HUES6 (cell line): Measurements from ENCODE around the gene AQP12A.

ENCODE experiments used
- H3K27ac ChIP-seq: 2 replicates; pipeline ENCODE4 v1.7.0; 2013; ENCODE audit warnings: low read depth, mild to moderate bottlenecking, low read length, inconsistent platforms
- H3K27me3 ChIP-seq: 2 replicates; pipeline ENCODE4 v1.6.1; 2013; ENCODE audit warnings: low read length; ENCODE audit not compliant: control insufficient read depth, insufficient read depth
- H3K36me3 ChIP-seq: 2 replicates; pipeline ENCODE4 v1.6.1; 2013; ENCODE audit warnings: low read length; ENCODE audit not compliant: control insufficient read depth, insufficient read depth
- H3K4me1 ChIP-seq: 2 replicates; pipeline ENCODE4 v1.6.1; 2013; ENCODE audit warnings: low read length; ENCODE audit not compliant: control insufficient read depth, insufficient read depth
- H3K4me3 ChIP-seq: 2 replicates; pipeline ENCODE4 v1.5.1; 2013; ENCODE audit warnings: low read depth, low read length
- H3K9ac ChIP-seq: one replicate; pipeline ENCODE4 v1.6.1; 2013; ENCODE audit warnings: mild to moderate bottlenecking, low read length
- H3K9me3 ChIP-seq: 2 replicates; pipeline ENCODE4 v1.6.1; 2013; ENCODE audit warnings: low read depth, low read length; ENCODE audit not compliant: control insufficient read depth, insufficient read depth

AQP12A gene

DNA sequence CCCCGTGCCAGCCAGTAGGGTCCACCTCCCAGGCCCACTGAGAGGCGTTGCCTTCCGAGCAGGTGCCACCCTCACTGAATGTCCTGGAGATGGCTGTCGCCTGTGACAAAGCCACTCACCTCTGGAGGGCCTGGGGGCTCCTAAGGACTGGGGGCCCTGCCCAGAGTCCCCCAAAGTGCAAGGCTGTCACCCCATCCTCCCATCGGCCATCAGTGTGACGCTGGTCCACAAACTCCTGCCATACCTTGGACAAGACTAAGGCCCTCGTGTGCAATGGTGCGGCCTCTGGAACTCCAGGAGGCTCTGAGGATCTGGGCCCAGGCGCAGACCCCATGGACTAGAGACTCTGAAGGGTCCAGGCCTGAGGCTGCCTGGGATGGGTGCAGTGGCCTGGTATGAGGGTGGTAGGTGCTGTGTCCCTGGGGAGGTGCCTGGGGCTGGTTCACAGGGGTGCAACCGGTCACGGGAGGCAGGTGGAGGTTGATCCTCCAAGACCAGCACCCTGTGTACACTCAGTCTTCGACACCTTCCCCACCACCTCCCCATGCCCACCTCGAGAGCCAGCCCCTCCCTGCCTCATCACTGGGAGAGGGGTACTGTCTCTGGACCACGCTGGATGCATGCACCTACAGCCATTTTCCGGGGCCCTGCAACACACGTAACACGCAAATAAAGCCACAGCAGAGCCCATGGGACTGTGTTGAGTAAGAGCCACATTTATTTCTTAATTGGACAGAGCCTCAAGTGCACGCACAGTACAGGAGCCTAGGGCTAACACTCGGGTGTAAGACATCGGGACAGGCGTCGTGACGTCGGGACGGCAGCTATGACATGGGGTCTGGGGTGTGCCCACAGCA, 21.6 kb downstream of the AQP12A start:
- no peak overlapping the region for H3K27ac ChIP-seq

GRCh38 chr2:240713928-240714746, 22.5 kb downstream of the AQP12A start:
- H3K27me3 ChIP-seq, result no peaks in the 10 kb centered on the region
- no peaks in the 10 kb centered on the region for H3K4me1 ChIP-seq
- H3K9me3 ChIP-seq, result no peaks in the 10 kb centered on the region
- H3K36me3 ChIP-seq, result peaks cover 37% of the 10 kb centered on the region
- no peak overlapping the region for H3K4me3 ChIP-seq
- no peak overlapping the region for H3K9ac ChIP-seq
- no peak overlapping the region for H3K27ac ChIP-seq

More for the DNA sequence above, 21.6 kb downstream of the AQP12A start:
- Histone ChIP-seq H3K9ac (no peak overlapping the region), H3K36me3 (peaks cover 29% of the 10 kb centered on the region), H3K4me1 (no peaks in the 10 kb centered on the region), H3K27me3 (no peaks in the 10 kb centered on the region), H3K4me3 (no peak overlapping the region), H3K9me3 (no peaks in the 10 kb centered on the region)

GRCh38 chr2:240714747-240715725, 23.4 kb downstream of the AQP12A start:
- H3K9ac ChIP-seq, result no peak overlapping the region
- H3K4me3 ChIP-seq, result no peak overlapping the region
- H3K27me3 ChIP-seq, result no peaks in the 10 kb centered on the region

GRCh38 chr2:240716130-240716798, 24.6 kb downstream of the AQP12A start:
- no peaks in the 10 kb centered on the region for H3K4me1 ChIP-seq
- no peaks in the 10 kb centered on the region for H3K27me3 ChIP-seq
- no peak overlapping the region for H3K9ac ChIP-seq
- H3K36me3 ChIP-seq, result peaks cover 58% of the 10 kb centered on the region
- H3K9me3 ChIP-seq, result no peaks in the 10 kb centered on the region
- H3K4me3 ChIP-seq, result no peak overlapping the region
- no peak overlapping the region for H3K27ac ChIP-seq

More at GRCh38 chr2:240714747-240715725, 23.4 kb downstream of the AQP12A start:
- Histone ChIP-seq H3K4me1 (no peaks in the 10 kb centered on the region), H3K27ac (no peak overlapping the region), H3K36me3 (peaks cover 46% of the 10 kb centered on the region), H3K9me3 (no peaks in the 10 kb centered on the region)

GRCh38 chr2:240717181-240717641, 25.5 kb downstream of the AQP12A start:
- no peaks in the 10 kb centered on the region for H3K4me1 ChIP-seq
- H3K27ac ChIP-seq, result no peak overlapping the region
- H3K36me3 ChIP-seq, result peaks cover 67% of the 10 kb centered on the region
- H3K4me3 ChIP-seq, result no peak overlapping the region
- H3K27me3 ChIP-seq, result no peaks in the 10 kb centered on the region
- no peak overlapping the region for H3K9ac ChIP-seq
- H3K9me3 ChIP-seq, result no peaks in the 10 kb centered on the region

DNA sequence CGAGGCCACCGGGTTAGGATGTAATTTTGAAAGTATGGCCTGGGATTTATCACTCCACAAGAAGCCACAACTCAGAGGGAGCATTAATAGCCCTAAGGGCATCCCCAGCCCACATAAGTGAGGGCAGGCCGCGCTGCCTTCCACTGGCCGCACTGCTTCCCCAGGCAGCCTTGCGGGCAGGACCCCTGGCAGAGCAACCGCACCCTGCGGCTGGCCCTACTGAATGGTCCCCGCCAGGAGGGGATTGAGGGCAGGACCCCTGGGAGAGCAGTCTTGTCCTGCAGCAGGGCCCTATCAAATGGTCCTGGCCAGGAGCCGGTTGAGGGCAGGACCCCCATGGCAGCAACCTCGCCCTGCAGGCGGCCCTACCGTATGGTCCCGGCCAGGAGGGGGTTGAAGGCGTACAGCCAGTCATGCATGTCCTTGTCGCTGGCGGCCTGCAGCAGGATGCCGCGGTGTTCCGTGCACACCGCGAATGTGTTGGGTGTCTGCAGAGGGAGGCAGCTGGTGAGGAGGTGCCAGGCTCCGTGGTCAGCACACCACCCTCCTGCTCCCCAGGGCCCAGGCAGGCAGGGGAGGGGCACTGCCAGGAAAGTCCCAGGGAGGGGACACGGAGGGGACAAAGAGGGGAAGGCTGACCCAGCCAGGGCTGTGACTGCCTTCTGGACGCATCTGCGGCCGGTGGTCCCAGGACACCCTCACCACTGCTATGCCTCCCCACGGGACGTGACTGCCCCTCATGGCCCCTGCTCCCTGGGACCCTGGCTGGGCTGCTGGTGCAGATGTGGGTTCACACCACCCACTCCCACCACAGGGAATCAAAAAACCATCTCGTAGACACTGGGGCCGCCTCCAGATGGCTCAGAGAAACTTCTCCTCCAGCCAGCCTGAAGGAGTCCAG, 26.3 kb downstream of the AQP12A start:
- no peaks in the 10 kb centered on the region for H3K9me3 ChIP-seq
- no peak overlapping the region for H3K4me3 ChIP-seq
- no peak overlapping the region for H3K27ac ChIP-seq
- H3K27me3 ChIP-seq, result no peaks in the 10 kb centered on the region
- H3K4me1 ChIP-seq, result no peaks in the 10 kb centered on the region
- H3K36me3 ChIP-seq, result peaks cover 74% of the 10 kb centered on the region
- no peak overlapping the region for H3K9ac ChIP-seq

GRCh38 chr2:240718896-240719490, 27.3 kb downstream of the AQP12A start:
- no peaks in the 10 kb centered on the region for H3K27me3 ChIP-seq
- no peaks in the 10 kb centered on the region for H3K9me3 ChIP-seq
- H3K36me3 ChIP-seq, result peaks cover 85% of the 10 kb centered on the region
- no peak overlapping the region for H3K4me3 ChIP-seq
- H3K4me1 ChIP-seq, result no peaks in the 10 kb centered on the region
- H3K9ac ChIP-seq, result no peak overlapping the region
- H3K27ac ChIP-seq, result no peak overlapping the region

- Histone ChIP-seq H3K36me3 (peaks cover 91% of the 10 kb centered on the region), H3K27ac (no peak overlapping the region), H3K9ac (no peak overlapping the region), H3K4me3 (no peak overlapping the region), H3K9me3 (no peaks in the 10 kb centered on the region), H3K27me3 (no peaks in the 10 kb centered on the region), H3K4me1 (no peaks in the 10 kb centered on the region)
Measured at GRCh38 chr2:240719676-240720545, 28.2 kb downstream of the AQP12A start.
